GM21447 (cell line): ENCODE data around the gene MAP2K7.
"Not testable (repeated sequence)": the region's sequence is repeated elsewhere in the genome, so short reads cannot be mapped to it uniquely, and the experiment has no call there.

Experiments used
- ATAC-seq: cut with Tn5 transposase; IDR thresholded peaks from one replicate; pipeline ENCODE4 v1.9.1; 2021; ENCODE audit not compliant: unreplicated experiment

Gene MAP2K7

DNA sequence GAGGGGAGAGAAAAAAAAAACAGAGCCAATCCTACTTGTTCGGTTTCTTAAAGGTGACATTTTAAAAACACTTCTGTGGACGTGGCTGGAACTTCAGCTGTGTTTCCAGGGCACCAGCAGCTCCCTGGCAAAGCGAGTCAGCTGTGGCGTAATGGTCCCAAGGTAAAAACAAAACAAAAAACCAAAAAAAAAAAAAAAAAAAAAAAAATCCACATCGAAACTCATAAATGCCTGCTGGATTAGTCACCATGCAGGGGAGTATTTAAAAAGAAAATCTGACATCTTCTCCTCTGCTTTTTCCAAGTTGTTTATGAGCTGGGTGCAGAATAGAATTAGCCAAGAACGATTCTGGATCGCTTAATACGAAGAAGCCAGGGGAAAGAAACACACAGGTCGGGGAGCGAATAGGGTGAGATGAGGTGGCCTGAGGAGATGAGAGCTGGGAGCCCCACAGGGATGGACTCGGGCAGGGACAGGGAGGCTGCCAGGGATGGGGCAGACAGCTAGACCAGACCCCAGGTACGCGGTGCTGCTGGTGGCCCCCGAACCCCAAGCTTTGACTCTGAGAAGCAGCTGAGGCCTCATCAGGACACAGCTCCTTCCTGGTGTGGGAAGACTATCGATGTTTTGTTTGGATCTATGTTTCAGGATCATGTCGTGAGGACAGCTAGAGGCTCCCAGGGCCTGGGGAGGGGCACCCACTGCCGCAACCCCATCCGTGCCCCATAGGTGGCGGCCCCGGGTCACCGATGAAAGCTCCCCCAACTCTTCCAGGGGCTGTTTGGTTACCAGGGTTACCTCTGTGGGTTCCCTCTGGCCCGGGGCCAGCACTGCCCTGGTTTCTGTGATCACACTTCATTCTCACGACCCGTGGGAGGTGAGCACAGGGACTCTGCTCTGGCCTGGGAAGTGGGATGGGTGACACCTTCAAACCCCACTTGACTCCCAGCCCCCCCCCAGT lies 25.3 kb downstream of the MAP2K7 start:
- no peak for ATAC-seq

DNA sequence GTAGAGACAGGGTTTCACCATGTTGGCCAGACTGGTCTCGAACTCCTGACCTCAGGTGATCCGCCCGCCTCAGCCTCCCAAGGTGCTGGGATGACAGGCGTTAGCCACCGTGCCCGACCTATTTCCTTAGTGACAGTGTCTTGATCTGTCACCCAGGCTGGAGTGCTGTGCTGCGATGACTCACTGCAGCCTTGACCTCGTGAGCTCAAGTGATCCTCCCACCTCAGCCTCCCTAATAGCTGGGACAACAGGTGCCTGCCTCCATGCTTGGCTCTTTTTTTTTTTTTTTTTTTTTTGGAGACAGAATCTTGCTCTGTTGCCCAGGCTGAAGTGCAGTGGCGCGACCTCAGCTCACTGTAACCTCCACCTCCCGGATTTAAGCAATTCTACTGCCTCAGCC lies 26.4 kb downstream of the MAP2K7 start:
- ATAC-seq, result not testable (repeated sequence)

DNA sequence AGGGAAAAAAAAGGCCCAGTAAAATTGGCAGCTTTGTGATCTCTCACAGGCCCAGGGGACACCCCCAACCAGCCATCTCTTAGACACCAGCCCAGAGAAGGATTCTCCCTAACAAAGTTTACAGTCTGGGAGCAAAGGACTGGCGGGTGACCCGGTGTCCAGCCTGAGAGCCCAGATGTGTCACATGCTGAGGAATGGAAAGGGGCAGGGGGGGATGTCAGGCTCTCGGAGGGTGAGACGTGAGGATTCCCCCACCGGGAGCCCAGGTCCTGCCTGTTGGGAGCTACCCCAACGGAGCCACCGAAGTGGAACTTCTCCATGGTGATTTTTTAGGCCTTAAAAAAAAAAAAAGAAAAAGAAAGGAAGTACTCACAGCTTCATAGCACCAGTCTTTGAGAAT lies 27.1 kb downstream of the MAP2K7 start:
- ATAC-seq, result no peak

DNA sequence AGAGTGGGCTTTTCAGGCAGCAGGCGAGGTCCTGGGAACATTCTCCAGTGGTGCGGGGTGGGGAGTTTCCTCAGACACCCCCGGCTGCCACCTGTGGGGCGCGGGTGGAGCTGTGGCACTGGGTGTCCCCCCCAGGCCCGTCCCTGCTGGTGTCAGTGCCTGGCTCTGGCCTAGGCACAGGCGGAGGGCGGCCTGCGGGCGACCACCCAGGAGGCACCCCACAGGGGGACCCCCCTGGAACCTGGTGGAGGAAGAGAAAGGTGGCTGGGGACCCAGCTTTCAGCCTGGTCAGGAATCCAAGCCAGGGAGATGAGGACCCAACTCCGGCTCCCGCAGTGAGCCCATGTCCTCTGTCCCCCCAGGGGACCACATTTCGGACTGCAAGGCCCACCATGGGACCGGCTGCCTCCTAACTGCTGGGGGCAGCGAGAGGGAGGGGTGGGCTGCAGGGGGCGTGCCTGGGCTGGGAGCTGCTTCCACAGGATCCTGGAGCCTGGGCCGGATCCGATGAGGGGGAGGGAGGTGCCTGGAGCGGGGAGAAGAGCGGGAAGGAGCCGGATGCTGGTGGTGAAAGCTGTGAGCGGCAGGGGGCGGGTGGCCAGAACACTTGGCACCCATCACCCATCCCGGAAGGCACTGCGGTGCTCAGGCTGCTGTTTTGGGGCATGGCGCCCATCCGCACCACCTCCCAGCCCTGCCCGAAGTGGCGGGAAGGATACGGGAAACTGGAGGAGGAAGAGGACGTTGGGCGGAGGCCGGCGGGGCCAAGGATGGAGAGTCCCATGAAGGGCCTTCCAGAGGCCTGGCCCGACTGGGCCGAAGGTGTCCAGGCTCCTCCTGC lies 27.8 kb downstream of the MAP2K7 start:
- no peak for ATAC-seq

DNA sequence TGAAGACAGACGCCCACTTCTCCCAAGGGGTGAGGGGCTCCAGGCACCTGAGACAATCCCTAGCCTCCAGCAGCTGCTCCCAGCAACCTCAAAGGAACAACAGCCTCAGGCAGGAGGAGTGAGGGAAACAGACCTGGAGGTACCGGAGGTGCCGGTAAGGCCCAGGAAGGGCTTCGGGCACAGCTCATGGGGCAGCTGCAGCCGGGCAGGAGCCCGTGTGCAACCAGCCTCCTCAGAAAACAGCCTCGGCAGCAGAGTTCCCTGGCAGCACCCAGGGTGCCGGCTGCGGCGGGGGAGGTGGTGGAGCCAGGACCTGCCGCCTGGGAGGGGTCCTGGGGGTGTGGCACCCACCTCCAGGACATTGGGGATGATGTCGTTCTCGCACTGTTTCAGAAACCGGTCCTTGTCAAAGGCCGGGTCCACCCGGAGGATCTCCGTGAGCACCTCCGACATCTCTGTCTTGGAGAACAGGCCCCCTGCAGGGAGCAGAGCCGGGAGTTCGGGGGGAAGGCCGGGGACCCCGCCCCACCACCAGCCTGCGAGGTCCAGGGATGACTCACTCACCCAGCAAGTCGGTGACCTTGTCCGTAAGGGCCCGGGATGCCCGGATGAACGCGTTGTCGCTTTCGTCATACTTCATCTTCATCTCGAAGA lies 28.7 kb downstream of the MAP2K7 start:
- no peak for ATAC-seq

DNA sequence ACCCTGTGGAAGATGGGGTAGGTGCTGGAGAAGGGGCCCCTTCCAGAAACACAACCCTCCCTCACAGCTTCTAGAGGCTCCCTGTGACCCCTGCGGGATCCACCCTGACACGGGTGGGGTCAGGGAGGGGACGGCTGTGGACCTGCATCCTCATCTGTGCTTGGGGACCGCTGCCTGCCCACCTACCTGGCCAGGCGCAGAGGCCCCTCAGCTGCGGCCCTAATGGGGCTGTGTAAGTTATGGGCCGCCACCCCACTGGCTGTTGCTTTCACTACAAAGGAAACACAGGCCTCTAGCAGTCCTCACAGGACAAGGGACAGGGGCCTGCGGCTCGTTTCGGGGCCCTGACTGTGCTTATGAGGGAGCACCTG lies 29.2 kb downstream of the MAP2K7 start:
- no peak for ATAC-seq

DNA sequence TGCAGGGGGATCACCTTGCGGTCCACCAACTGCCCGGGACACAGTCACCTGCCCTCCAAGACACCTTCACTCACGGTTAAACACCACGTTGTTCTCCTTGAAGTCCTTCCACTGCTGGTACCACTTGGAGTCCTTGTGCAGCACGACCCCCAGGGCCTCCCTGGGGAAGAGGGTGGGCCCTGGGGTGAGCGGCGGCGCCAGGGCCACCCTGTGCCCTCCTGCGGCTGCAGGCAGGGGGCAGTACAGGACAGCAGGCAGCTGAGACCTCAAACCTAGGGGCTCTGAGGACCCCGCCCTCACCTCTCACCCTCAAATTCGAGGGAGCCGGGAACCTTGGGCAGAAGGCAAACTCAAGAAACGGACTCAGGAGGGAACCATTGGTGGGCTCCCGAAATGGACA lies 29.7 kb downstream of the MAP2K7 start:
- ATAC-seq, result no peak

DNA sequence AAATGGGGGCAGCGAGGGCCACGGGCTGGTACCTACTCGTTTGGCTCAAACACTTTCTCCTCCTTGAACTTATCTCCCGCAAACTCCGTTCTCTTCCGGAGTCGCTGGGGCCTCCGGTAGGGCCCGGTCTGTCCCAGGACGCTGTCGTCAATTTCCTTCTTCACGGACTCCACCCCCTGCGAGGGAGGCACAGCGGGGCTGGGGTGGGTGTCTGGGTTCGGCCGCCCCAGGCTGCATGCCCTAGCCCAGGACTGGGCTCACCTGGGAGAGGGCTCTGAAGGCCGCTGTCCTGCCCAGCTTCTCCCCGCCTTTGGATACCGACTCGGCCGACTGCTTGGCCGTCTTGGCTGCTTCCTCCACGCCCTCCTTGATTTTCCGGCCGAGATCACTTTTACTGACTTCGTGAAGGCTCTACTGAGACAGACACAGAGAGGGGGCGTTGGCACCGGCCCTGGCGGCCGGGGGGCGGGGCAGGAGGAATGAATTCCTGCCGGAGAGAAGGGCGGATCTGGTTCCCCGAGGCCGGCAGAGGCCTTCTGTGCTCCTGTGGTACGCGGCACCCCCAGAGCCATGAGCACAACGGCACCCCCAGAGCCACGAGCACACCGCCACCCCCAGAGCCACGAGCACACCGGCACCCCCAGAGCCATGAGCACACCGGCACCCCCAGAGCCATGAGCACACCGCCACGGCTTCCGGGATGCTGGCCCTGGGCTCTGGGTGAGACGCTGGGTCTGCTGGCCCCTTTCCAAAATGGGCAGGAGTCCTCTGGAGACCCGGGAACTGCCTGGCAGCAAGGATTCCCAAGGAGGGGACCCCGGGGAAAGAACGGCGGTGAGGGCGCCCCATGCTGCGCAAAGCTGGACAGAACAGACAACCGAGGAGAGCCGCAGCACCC lies 30.4 kb downstream of the MAP2K7 start:
- no peak for ATAC-seq

DNA sequence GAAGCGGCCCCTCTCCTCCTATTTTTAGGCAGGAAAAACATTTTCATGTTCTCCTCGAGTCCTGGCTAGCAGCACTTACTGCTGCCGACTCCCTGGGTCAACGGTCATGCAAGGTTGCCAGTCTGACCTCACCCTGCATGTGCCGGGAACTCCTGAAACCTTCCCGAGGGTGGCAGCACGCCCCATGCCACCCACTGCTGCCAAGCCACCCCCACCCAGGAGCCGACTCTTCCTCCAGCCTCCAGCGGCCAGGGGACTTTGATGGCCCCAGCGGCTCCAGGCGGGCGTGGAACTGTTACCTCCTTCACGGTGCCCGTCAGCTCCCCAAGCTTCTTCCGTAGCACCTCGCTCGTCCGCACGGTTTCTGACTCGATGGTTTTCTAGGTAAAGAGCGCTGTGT lies 31.1 kb downstream of the MAP2K7 start:
- ATAC-seq, result no peak

DNA sequence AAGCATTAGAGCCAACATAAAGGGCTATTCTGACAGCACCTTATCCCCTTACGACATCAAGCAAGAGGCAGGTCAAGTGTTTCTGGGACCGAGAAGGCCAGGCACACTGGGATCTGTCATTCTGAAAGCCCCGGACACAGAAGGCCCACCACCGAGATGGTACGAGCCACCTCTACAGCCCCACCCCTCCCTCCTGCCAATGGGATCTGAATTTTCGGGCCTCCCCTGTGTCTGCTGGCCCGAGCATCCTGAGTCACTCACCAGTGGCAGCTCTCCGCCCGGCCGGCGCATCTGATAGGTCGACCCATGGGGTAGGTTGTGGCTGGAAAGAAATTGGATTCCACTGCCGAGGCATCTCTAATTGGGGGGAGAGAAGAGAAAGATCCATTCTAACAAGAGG lies 37.2 kb downstream of the MAP2K7 start:
- no peak for ATAC-seq

DNA sequence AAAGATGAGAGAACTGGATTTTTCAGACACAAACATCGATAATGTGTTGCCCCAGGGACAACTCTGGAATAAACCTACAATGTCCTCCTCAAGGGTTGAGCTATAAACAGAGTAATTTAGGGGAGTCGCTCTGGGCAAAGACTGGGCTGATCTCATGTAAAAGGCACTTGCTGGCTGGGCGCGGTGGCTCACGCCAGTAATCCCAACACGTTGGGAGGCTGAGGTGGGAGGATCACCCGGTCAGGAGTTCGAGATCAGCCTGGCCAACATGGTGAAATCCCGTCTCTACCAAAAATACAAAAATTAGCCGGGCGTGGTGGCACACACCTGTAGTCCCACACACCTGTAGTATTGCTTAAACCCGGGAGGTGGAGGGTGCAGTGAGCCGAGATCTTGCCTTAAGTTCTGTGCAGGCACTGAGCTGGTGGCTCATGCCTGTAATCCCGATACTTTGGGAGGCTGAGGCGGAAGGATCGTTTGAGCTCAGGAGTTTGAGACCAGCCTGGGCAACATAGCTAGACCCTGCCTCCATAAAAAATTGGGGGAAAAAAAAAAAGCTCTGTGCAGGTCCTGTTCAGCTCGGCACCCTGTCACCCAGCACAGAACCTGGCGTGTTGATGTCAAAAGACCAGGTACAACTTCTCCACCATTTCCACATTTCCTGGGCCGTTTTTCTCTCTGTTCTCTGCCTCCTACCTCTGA lies 38.4 kb downstream of the MAP2K7 start:
- ATAC-seq, result no peak

DNA sequence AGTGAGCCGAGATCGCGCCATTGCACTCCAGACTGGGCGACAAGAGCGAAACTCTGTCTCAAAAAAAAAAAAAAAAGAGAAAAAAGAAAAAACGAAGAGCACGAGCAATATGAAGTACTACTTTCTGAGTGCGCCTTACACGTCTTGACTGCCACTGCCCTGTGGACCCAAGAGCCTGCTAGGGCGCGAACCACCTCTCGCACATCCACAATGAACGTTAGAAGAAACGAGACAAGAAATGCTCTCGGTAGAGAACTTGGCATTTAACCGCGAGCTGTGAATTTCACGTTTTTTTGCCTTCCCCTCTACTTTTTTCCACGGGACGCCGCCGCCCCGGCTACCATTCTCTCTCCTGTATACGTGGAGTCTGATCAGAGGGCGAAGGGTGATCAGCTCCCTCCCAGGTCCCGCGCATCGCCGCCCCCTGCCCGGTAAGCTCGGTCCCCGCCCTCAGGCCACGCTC lies 39.3 kb downstream of the MAP2K7 start:
- no peak for ATAC-seq

DNA sequence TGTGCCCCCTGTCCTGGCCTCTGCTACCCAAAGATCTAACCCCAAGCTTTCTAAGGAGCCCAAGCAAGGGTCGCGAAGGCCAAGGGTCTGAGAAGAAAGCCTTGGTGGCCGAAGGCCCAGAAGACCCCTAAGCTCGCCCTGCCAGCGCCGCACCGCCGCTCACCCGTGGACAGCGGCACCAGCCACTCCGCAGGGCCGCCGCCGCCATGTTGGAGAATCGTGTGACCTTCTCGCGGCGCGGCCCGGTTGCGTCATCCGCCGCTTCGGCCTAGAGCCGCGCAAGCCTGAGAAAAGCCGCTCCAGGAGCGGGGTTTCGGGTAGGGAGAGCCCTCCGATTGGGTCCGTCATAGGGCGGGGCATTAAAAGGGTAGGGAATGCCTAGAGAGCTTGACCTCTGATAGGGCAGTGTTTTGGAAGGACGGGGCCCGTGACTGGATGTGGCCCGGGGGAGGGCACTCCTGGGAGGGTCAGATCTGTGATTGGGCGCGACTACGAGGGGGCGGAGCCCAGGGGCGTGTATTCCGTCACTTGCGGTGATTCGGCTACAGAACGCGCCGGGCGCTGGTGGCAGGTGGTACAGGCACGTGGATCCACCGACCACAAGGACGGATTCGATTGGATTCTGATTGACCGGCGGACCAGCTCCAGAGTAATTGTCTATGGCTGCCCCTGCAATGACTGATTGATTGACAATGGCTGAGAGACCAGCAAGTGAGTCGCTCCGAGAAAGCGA lies 39.9 kb downstream of the MAP2K7 start, which contains the start of gene TIMM44:
Gene TIMM44 (minus strand): TSS at position 223 of the 733 bp plus-strand sequence. CDS start 15 bp downstream, at position 208.
- ATAC-seq, result peak; percentile 95

DNA sequence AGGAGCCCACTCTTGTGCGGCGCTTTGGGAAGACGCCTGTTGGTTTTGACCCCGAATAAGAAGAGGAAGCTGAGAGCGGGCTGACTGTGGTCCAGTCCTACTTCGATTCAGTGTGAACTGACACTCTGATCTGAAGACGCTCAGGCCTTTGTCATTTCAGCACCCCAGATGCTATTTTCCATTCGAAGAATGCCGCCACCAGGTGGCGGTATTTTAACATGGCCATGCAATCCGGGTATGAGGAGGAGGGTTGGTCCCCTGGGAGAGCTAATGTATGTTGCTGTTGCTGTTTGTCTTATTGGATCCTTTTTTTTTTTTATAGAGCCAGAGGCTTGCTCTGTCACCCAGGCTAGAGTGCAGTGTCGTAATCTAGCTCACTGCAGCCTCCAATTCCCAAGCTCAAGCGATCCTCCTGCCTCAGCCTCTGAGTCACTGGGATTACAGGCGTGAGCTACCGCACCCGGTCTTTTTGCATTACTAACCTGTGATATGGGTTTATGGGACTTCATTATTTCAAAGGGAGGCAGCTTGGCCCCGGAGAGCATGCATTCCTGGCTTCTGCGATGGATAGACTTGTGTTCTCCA lies 40.6 kb downstream of the MAP2K7 start:
- peak; percentile 38 for ATAC-seq

DNA sequence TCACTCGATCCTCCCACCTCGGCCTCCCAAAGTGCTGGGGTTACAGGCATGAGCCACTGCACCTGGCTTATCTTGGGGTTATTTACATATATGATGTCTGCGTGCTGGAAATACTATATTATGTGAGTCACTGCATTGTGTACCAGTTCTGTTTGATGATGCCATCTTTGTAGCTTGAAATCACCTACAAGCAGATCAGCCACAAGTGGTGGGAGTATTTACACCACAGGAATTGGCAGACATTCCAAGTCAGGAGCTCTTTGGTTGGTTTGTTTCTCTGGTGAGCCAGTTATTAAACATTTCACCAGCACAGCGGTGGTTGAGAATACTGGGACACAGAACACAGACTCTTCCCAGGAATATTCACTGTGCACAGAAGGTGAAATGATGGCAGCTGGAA lies 44.3 kb downstream of the MAP2K7 start:
- no peak for ATAC-seq

DNA sequence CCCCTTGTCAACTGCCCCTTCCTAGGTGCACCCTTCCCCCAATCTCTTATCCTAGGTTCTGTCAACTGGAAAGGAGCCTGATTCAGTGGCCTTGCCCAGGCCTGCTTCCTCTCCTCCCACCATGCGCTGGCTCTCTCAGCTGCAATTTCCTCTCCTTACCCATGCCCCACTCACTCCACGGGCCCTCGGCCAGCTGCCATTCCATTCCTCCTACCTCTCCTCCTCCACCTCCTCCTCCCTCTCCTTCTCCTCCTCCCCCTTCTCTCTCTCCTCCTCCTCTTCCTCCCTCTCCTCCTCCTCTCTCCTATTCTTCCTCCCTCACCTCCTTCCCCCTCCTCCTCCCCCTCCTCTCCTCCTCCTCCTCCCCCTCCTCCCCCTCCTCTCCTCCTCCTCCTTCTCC lies 49.4 kb downstream of the MAP2K7 start:
- no peak for ATAC-seq

DNA sequence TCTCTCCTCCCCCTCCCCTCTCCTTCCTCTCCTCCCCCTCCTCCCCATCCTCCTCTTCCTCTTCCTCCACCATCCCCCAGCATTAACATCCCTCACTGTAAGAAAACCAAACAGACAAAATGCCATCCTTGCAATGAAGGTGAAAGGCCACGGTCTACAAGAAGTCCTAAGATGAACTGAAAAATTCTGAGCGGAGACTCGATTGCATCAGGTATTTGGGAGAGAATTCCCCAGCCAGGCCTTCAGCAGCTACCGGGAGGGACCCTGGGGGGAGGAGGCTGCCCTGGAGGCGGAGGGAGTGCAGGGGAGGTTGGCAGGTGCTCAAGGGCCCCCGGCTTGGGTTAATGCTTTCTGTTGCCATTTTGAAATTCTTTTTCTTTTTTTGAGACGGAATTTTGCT lies 49.9 kb downstream of the MAP2K7 start:
- ATAC-seq, result no peak

DNA sequence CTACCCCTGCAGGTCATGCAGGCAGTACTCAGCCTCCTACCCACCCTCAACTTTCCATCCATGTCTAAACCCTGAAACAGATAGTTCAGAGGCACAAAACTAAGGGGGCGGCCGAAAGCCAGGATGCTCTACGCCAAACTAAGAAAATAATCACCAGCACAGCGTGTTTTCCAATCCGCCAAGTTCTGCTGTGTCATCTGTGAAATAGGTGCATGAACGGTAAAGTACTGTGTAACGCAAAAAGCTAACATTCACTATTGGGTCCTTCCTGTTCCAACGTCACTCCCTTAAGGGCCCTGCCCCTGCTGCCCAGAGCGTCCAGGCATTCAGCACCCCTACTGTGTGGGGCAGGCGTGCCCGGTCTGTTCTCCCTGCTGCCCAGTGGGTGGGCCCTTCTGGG lies 52.0 kb downstream of the MAP2K7 start:
- ATAC-seq, result no peak

DNA sequence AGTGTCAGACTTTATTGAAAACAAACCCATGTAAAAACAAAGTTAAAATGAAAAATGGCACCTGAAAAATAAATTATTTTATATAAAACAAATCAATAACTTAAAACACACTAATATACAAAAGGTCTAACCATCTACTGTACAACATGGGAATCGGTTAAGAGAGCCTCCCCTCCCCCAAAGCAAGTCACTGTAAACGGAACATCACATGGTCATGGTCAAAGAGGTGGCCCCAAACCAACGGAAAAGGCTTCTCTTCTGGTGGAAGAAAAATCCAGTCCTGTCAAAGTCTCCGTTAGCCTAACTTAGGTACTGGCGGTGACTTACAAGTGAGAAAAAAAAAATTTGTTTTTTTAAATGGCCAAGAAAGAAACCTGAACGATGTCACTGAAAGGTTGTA lies 55.5 kb downstream of the MAP2K7 start:
- no peak for ATAC-seq
